BLaER1 treated with 17β-estradiol and CSF1 and Interleukin-3, amounts not matched to agents 10 nM and 100 nM (cell line): ENCODE measurements around the gene SPATA46.
"Not testable (repeated sequence)": the region's sequence is repeated elsewhere in the genome, so short reads cannot be mapped to it uniquely, and the experiment has no call there.

ENCODE experiments used
- H3K27ac ChIP-seq, 11 experiments: shearing (Covaris generic); formaldehyde crosslinking; 2 replicates each; pipeline ENCODE4 v1.8.1; 2022
- H3K27me3 ChIP-seq, 11 experiments: shearing (Covaris generic); formaldehyde crosslinking; 2 replicates each; pipeline ENCODE4 v1.8.1; 2022
- H3K36me3 ChIP-seq, 11 experiments: shearing (Covaris generic); formaldehyde crosslinking; 2 replicates each; pipeline ENCODE4 v1.8.1; 2022
- H3K4me1 ChIP-seq, 10 experiments: shearing (Covaris generic); formaldehyde crosslinking; 2 replicates each; pipeline ENCODE4 v1.8.1; 2022
- H3K4me2 ChIP-seq, 11 experiments: shearing (Covaris generic); formaldehyde crosslinking; 2 replicates each; pipeline ENCODE4 v1.8.1; 2022
- H3K4me3 ChIP-seq, 10 experiments: shearing (Covaris generic); formaldehyde crosslinking; 2 replicates each; pipeline ENCODE4 v1.8.1; 2022
- H3K9ac ChIP-seq, 11 experiments: shearing (Covaris generic); formaldehyde crosslinking; 2 replicates each; pipeline ENCODE4 v1.8.1; 2022
- H3K9me3 ChIP-seq, 11 experiments: shearing (Covaris generic); formaldehyde crosslinking; replicated peaks in 1 of 11; 2 replicates each; pipeline ENCODE4 v1.8.1; 2022
- H4K20me1 ChIP-seq, 11 experiments: shearing (Covaris generic); formaldehyde crosslinking; 2 replicates each; pipeline ENCODE4 v1.8.1; 2022
- Cebpa-rat ChIP-seq, 11 experiments: shearing (Covaris generic); IDR thresholded peaks; 2 replicates each; pipeline ENCODE4 v1.8.1; 2022

SPATA46 gene

GRCh38 chr1:162353078-162353477 lies 23.6 kb downstream of the SPATA46 start:
- peak overlapping the region in 4 of 11 experiments; percentile 9 to 52 (median 20); a peak in 2 of 22 replicates for H3K4me2 ChIP-seq
- peaks cover 0 to 45% (median 4%) of the 10 kb centered on the region in 10 experiments; a peak in 6 of 20 replicates for H3K4me1 ChIP-seq
- H3K4me3 ChIP-seq: no peak overlapping the region
- H3K36me3 ChIP-seq: no peaks in the 10 kb centered on the region
- no peaks in the 10 kb centered on the region for H3K9me3 ChIP-seq
- no peak overlapping the region for H3K9ac ChIP-seq
- no peaks in the 10 kb centered on the region for H3K27me3 ChIP-seq
- no peak for TF ChIP-seq Cebpa-rat (IDR thresholded peaks at IDR 0.05)
- no peaks in the 10 kb centered on the region for H4K20me1 ChIP-seq
- no peak overlapping the region for H3K27ac ChIP-seq

GRCh38 chr1:162351874-162352273 lies 24.8 kb downstream of the SPATA46 start:
- H3K4me1 ChIP-seq: peaks cover 0 to 45% (median 4%) of the 10 kb centered on the region in 10 experiments; a peak in 6 of 20 replicates
- H3K9me3 ChIP-seq, H3K9ac ChIP-seq, H4K20me1 ChIP-seq, H3K36me3 ChIP-seq, H3K27me3 ChIP-seq, H3K27ac ChIP-seq, H3K4me3 ChIP-seq: not testable (repeated sequence)
- peak overlapping the region in 2 of 11 experiments; percentile 16 to 37; a peak in 3 of 22 replicates for H3K4me2 ChIP-seq

DNA sequence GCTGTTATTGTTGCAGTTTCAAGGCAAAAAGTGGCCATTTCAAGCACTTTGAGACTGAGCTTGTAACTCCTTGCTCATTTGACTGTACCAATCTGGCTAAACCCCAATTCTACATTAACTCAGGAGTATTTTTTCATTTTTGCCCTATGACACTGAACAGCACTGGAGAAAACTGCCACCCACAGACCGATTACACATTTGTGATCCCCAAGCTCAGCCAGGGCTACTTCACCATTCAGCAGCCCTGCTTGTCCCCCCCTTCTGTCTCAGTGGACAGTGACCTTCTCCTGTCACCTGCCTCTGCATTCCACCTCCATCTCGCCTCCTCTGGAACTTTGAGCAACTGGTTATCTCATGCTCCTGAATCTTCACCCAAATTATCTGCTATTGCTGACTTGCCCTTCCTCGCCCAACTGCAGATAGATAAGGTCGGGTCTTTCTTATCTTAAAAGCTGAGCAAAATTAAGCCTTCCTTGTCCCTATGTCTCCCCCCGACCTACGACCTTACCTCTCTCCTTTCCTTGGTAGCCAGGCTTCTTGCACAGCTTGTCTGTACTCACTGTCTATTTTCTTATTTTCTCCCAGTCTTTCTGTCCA lies 25.3 kb downstream of the SPATA46 start:
- H4K20me1 ChIP-seq: no peaks in the 10 kb centered on the region
- no peak for TF ChIP-seq Cebpa-rat (IDR thresholded peaks at IDR 0.05)
- H3K4me2 ChIP-seq: peak overlapping the region in 2 of 11 experiments; percentile 16 to 37; a peak in 3 of 22 replicates
- no peaks in the 10 kb centered on the region for H3K27me3 ChIP-seq
- H3K9ac ChIP-seq: no peak overlapping the region
- H3K27ac ChIP-seq: no peak overlapping the region
- H3K9me3 ChIP-seq: no peaks in the 10 kb centered on the region
- no peaks in the 10 kb centered on the region for H3K36me3 ChIP-seq
- peaks cover 0 to 45% (median 4%) of the 10 kb centered on the region in 10 experiments; a peak in 6 of 20 replicates for H3K4me1 ChIP-seq
- no peak overlapping the region for H3K4me3 ChIP-seq

GRCh38 chr1:162349635-162350330 lies 26.9 kb downstream of the SPATA46 start:
- no peaks in the 10 kb centered on the region for H3K36me3 ChIP-seq
- no peaks in the 10 kb centered on the region for H3K9me3 ChIP-seq
- no peaks in the 10 kb centered on the region for H3K27me3 ChIP-seq
- peaks cover 0 to 45% (median 4%) of the 10 kb centered on the region in 10 experiments; a peak in 6 of 20 replicates for H3K4me1 ChIP-seq
- TF ChIP-seq Cebpa-rat (IDR thresholded peaks at IDR 0.05): no peak
- peak overlapping the region in 4 of 11 experiments; percentile 2 to 68 (median 43); a peak in 6 of 22 replicates for H3K4me2 ChIP-seq
- no peak overlapping the region for H3K9ac ChIP-seq
- H3K27ac ChIP-seq: no peak overlapping the region; a peak in 2 of 22 replicates
- no peak overlapping the region for H3K4me3 ChIP-seq
- no peaks in the 10 kb centered on the region for H4K20me1 ChIP-seq

GRCh38 chr1:162347281-162347680 lies 29.4 kb downstream of the SPATA46 start:
- no peak for TF ChIP-seq Cebpa-rat (IDR thresholded peaks at IDR 0.05)
- H3K9ac ChIP-seq: no peak overlapping the region
- H3K27ac ChIP-seq: no peak overlapping the region
- H3K4me1 ChIP-seq: peaks cover 0 to 26% (median 0%) of the 10 kb centered on the region in 10 experiments; a peak in 6 of 20 replicates
- no peak overlapping the region for H3K4me2 ChIP-seq
- no peaks in the 10 kb centered on the region for H3K9me3 ChIP-seq
- H3K4me3 ChIP-seq: no peak overlapping the region
- H3K27me3 ChIP-seq: no peaks in the 10 kb centered on the region
- no peaks in the 10 kb centered on the region for H4K20me1 ChIP-seq
- no peaks in the 10 kb centered on the region for H3K36me3 ChIP-seq

DNA sequence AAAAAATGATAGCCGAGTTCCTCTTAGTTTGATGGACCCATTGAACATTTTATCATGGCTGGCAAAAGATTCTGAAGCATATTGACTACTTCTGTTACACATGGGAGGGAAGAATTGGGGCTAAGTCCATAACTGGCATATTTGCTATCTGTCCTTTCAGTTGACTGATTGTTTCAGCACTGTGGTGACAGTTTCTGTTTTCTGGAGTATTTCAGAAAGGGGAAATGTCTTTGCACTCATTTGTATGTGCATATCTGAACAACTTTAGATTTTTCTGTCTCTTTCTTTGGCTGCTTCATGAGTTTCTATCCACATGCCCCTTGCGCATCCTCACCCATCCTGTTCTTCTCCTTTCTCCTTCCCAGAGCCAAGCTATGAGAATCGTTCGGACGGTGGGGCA lies 33.2 kb downstream of the SPATA46 start:
- Histone ChIP-seq H3K27ac (no peak overlapping the region), H4K20me1 (no peaks in the 10 kb centered on the region), H3K4me1 (no peaks in the 10 kb centered on the region), H3K27me3 (no peaks in the 10 kb centered on the region), H3K9me3 (no peaks in the 10 kb centered on the region), H3K36me3 (no peaks in the 10 kb centered on the region), H3K4me3 (no peak overlapping the region), H3K4me2 (no peak overlapping the region), H3K9ac (no peak overlapping the region)
- no peak for TF ChIP-seq Cebpa-rat (IDR thresholded peaks at IDR 0.05)

DNA sequence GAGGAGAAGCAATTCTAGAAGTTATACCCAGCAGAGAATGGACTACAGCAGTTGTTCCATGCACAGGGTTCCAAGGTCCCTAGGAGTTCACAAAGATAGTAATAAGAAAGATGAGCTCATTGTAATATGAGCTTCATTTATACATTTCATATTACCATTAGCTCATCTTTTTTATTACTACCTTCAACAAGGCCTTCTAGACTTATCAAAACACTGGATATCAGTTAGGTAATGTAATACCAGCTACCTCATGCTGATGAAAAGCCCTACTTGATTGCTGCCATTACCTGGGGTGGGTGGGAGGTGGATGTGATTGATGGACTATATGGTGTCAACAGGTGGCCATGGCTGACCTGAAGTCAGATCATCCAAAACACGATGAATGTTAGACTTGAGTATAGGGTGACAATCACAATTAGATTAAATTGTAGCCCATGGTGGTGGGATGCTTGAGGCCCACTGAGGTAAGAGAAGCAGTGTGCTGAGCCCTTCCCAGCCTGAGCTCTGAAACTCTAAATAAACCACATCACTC lies 34.1 kb downstream of the SPATA46 start:
- Histone ChIP-seq H3K4me2 (no peak overlapping the region), H3K9me3 (no peaks in the 10 kb centered on the region), H4K20me1 (no peaks in the 10 kb centered on the region), H3K36me3 (no peaks in the 10 kb centered on the region), H3K4me1 (no peaks in the 10 kb centered on the region), H3K27ac (no peak overlapping the region), H3K4me3 (no peak overlapping the region), H3K27me3 (no peaks in the 10 kb centered on the region), H3K9ac (no peak overlapping the region)
- no peak for TF ChIP-seq Cebpa-rat (IDR thresholded peaks at IDR 0.05)

- no peaks in the 10 kb centered on the region for H3K27me3 ChIP-seq
- no peaks in the 10 kb centered on the region for H4K20me1 ChIP-seq
- no peaks in the 10 kb centered on the region for H3K9me3 ChIP-seq
- H3K4me3 ChIP-seq: no peak overlapping the region
- no peak overlapping the region for H3K9ac ChIP-seq
- no peak overlapping the region for H3K4me2 ChIP-seq
- H3K27ac ChIP-seq: no peak overlapping the region
- H3K4me1 ChIP-seq: no peaks in the 10 kb centered on the region
- no peak for TF ChIP-seq Cebpa-rat (IDR thresholded peaks at IDR 0.05)
- H3K36me3 ChIP-seq: no peaks in the 10 kb centered on the region
These were observed 39.9 kb downstream of the SPATA46 start for GRCh38 chr1:162336621-162337285.

- TF ChIP-seq Cebpa-rat (IDR thresholded peaks at IDR 0.05): no peak
- Histone ChIP-seq H3K9ac (no peak overlapping the region), H3K9me3 (no peaks in the 10 kb centered on the region), H3K4me2 (no peak overlapping the region), H3K27me3 (no peaks in the 10 kb centered on the region), H3K36me3 (no peaks in the 10 kb centered on the region), H3K27ac (no peak overlapping the region), H3K4me3 (no peak overlapping the region), H4K20me1 (no peaks in the 10 kb centered on the region), H3K4me1 (no peaks in the 10 kb centered on the region)
These were observed 41.5 kb downstream of the SPATA46 start for GRCh38 chr1:162335126-162335525.
